ENCODE measurements around the gene PFKFB3. TPM values are rescaled to one million over a fixed set of nuclear protein-coding genes. Genes with fewer than 3 reads are reported as not detected.

The PFKFB3 gene
- total and polyA plus RNA-seq, 2 of the 13 experiments (the other 11 are each of a cell fraction or from before 2014, with no cell fraction given): 1.2 to 13.3 TPM

DNA sequence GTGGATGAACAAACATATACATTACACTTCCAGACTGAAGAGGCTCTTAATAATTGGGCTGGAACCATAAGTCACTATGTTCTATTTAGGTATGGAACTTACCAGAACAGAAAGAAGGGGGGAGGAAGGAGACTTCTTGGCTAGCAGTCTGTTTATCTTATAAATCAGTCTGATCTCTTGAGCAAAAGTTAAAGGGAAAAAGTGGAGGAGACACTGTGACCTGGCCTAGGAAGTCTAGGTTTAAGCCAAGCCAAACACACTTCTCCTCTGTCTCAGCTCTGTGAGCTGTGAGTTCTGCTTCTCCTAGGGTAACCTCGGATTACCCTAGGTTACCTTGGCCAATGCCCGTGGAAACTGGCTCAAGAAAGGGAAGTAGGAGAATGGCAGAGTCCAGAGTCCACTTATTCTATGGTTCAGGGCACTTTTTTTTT, 95.2 kb downstream of the PFKFB3 start:
- H2AFZ ChIP-seq (ENCODE audit: low read length): no peak overlapping the region
- no peaks in the 10 kb centered on the region for H3K9me3 ChIP-seq (ENCODE audit: low read length)
- peaks cover 33% of the 10 kb centered on the region for H3K4me1 ChIP-seq (ENCODE audit: insufficient read depth, low read length)
- no peak overlapping the region for H3K4me2 ChIP-seq (ENCODE audit: low read depth, low read length)
- H4K20me1 ChIP-seq (ENCODE audit: insufficient read depth, low read length): no peaks in the 10 kb centered on the region
- DNase-seq (ENCODE audit: low spot score) (no peak), FAIRE-seq (no peak), ATAC-seq (no peak)
- no peak overlapping the region for H3K4me3 ChIP-seq (replicated peaks in 1 of 3; ENCODE audit: insufficient read depth in 1 of 3, low read depth in 2 of 3, low read length in 3 of 3)
- intact Hi-C loops (cut with micrococcal nuclease; ENCODE audit: unreplicated experiment) (no loop called here), in situ Hi-C loops (cut with HindIII; ENCODE audit: extremely low pct_ligation_motif_present, low pct_unique_long_range_greater_than_20kb) (no loop called here)
- no peak for TF ChIP-seq HMG20B (CRISPR knock-in tag; conservative IDR thresholded peaks at IDR 0.05)
- ChIA-PET POLR2A (no interaction called here), CTCF (ENCODE audit: low intra/inter-chr PET ratio, low total read pairs) (no interaction called here)
- peaks cover 0 to 7% of the 10 kb centered on the region in 2 experiments; a peak in 2 of 5 replicates for H3K27me3 ChIP-seq (ENCODE audit: control insufficient read depth in 1 of 2, insufficient read depth in 2 of 2, low read length in 2 of 2)
- no peaks in the 10 kb centered on the region for H3K79me2 ChIP-seq (ENCODE audit: insufficient read depth, low read length)
- H3K27ac ChIP-seq (ENCODE audit: extremely low read length, insufficient read depth, low read length): no peak overlapping the region
- H3K36me3 ChIP-seq (replicated peaks in 1 of 2; ENCODE audit: control insufficient read depth in 1 of 2, insufficient read depth in 2 of 2, low read length in 2 of 2): no peaks in the 10 kb centered on the region
- WGBS (ENCODE audit: low lambda C conversion rate): 5% methylated on average over 2 of the region's 2 CpGs
- H3K9ac ChIP-seq (ENCODE audit: insufficient read depth, low read depth, low read length): no peak overlapping the region
- BruUV-seq (replicated peaks): no TSS peak

GRCh38 chr10:6298428-6298827, 95.7 kb downstream of the PFKFB3 start:
- POLR2A ChIA-PET: no interaction called here
- FAIRE-seq: no peak
- H3K27ac ChIP-seq (ENCODE audit: extremely low read length, insufficient read depth, low read length): no peak overlapping the region
- TF ChIP-seq ZNF121 (CRISPR knock-in tag; IDR thresholded peaks at IDR 0.05) (0 out of 2 replicates have a peak, but pooled peaks have one; percentile 37), ZNF281 (CRISPR knock-in tag; IDR thresholded peaks at IDR 0.05; ENCODE audit: borderline replicate concordance) (no peak), TRIM22 (IDR thresholded peaks at IDR 0.05) (no peak)
- H3K27me3 ChIP-seq (ENCODE audit: control insufficient read depth in 1 of 2, insufficient read depth in 2 of 2, low read length in 2 of 2): peaks cover 0 to 7% of the 10 kb centered on the region in 2 experiments; a peak in 2 of 5 replicates
- H3K4me2 ChIP-seq (ENCODE audit: low read depth, low read length): no peak overlapping the region
- H2AFZ ChIP-seq (ENCODE audit: low read length): no peak overlapping the region
- no peaks in the 10 kb centered on the region for H4K20me1 ChIP-seq (ENCODE audit: insufficient read depth, low read length)
- WGBS (ENCODE audit: low lambda C conversion rate): 78% methylated on average over 3 of the region's 5 CpGs
- DNase-seq (ENCODE audit: low spot score): no peak
- in situ Hi-C loops (cut with HindIII; ENCODE audit: extremely low pct_ligation_motif_present, low pct_unique_long_range_greater_than_20kb) (no loop called here), intact Hi-C loops (cut with micrococcal nuclease; ENCODE audit: unreplicated experiment) (no loop called here)
- H3K36me3 ChIP-seq (replicated peaks in 1 of 2; ENCODE audit: control insufficient read depth in 1 of 2, insufficient read depth in 2 of 2, low read length in 2 of 2): no peaks in the 10 kb centered on the region
- CTCF ChIA-PET (ENCODE audit: low intra/inter-chr PET ratio, low total read pairs): no interaction called here
- no peak for ATAC-seq
- no peaks in the 10 kb centered on the region for H3K9me3 ChIP-seq (ENCODE audit: low read length)
- no peak overlapping the region for H3K9ac ChIP-seq (ENCODE audit: insufficient read depth, low read depth, low read length)
- no peaks in the 10 kb centered on the region for H3K79me2 ChIP-seq (ENCODE audit: insufficient read depth, low read length)
- H3K4me1 ChIP-seq (ENCODE audit: insufficient read depth, low read length): peaks cover 33% of the 10 kb centered on the region
- no TSS peak for BruUV-seq (replicated peaks)
- no peak overlapping the region for H3K4me3 ChIP-seq (replicated peaks in 1 of 3; ENCODE audit: insufficient read depth in 1 of 3, low read depth in 2 of 3, low read length in 3 of 3)
